CD4-positive, alpha-beta memory T cell (primary cell): ENCODE measurements around the gene CPEB1. TPM values are rescaled to one million over a fixed set of nuclear protein-coding genes. Genes with fewer than 3 reads are reported as not detected.
"Not testable (repeated sequence)": the region's sequence is repeated elsewhere in the genome, so short reads cannot be mapped to it uniquely, and the experiment has no call there.

Source experiments
- CTCF ChIA-PET: fragments of 350-600 bp; sonication (Branson Sonifier 250); formaldehyde crosslinking; loops from one replicate; lab custom pipeline; 2021; ENCODE audit warnings: inconsistent platforms; ENCODE audit not compliant: partially characterized antibody; lab: Charles Lee
- POLR2A ChIA-PET: fragments of 350-600 bp; sonication (Branson Sonifier 250); formaldehyde crosslinking; loops from one replicate; lab custom pipeline; 2021; ENCODE audit not compliant: partially characterized antibody; lab: Charles Lee
- DNase-seq, 5 donors: peaks; one replicate each; pipeline versions ENCODE4 v3.0.0 to v3.0.0-alpha.2; 2020 to 2022; ENCODE audit warnings: mixed read lengths in 1 of 5
- H3K27ac ChIP-seq: one replicate; pipeline ENCODE4 v1.7.0; 2013; ENCODE audit warnings: low read depth, low read length
- H3K27me3 ChIP-seq: 2 replicates; pipeline ENCODE4 v1.7.0; 2013; ENCODE audit warnings: mild to moderate bottlenecking, low read length, moderate library complexity; ENCODE audit not compliant: insufficient read depth
- H3K36me3 ChIP-seq: 2 replicates; pipeline ENCODE4 v1.7.0; 2013; ENCODE audit warnings: mild to moderate bottlenecking, low read length, moderate library complexity; ENCODE audit not compliant: insufficient read depth
- H3K4me1 ChIP-seq: 2 replicates; pipeline ENCODE4 v1.7.0; 2013; ENCODE audit warnings: mild to moderate bottlenecking, low read length, moderate library complexity; ENCODE audit not compliant: insufficient read depth
- H3K4me3 ChIP-seq, 2 donors: one replicate each; pipeline ENCODE4 v1.7.0; 2013; ENCODE audit warnings: low read length in 2 of 2, mild to moderate bottlenecking in 1 of 2
- H3K9me3 ChIP-seq, 2 donors: one replicate each; pipeline ENCODE4 v1.7.0; 2013; ENCODE audit warnings: low read length in 2 of 2, control low read depth in 1 of 2; ENCODE audit not compliant: control insufficient read depth in 1 of 2
- H3K27ac Mint-ChIP-seq, 7 donors: one replicate each; pipeline ENCODE4 v1.8.0; 2020 to 2021; ENCODE audit warnings: mixed read lengths in 7 of 7, mild to moderate bottlenecking in 6 of 7, inconsistent platforms in 3 of 7, moderate library complexity in 3 of 7
- H3K27me3 Mint-ChIP-seq, 2 donors: one replicate each; pipeline ENCODE4 v1.8.0; 2020 to 2021; ENCODE audit warnings: mixed read lengths in 2 of 2
- H3K36me3 Mint-ChIP-seq, 2 donors: one replicate each; pipeline ENCODE4 v1.8.0; 2020 to 2021; ENCODE audit warnings: mixed read lengths in 2 of 2, inconsistent platforms in 1 of 2, mild to moderate bottlenecking in 1 of 2
- H3K4me1 Mint-ChIP-seq, 4 donors: one replicate each; pipeline ENCODE4 v1.8.0; 2020 to 2021; ENCODE audit warnings: mixed read lengths in 4 of 4, mild to moderate bottlenecking in 1 of 4
- H3K4me3 Mint-ChIP-seq, 8 donors: one replicate each; pipeline ENCODE4 v1.8.0; 2020 to 2021; ENCODE audit warnings: mixed read lengths in 8 of 8, mild to moderate bottlenecking in 7 of 8, moderate library complexity in 6 of 8, inconsistent platforms in 3 of 8
- H3K9me3 Mint-ChIP-seq, 8 donors: one replicate each; pipeline ENCODE4 v1.8.0; 2020 to 2021; ENCODE audit warnings: mixed read lengths in 8 of 8, mild to moderate bottlenecking in 5 of 8, inconsistent platforms in 3 of 8, moderate library complexity in 1 of 8
- intact Hi-C: fragments of 100-400 bp; cut with micrococcal nuclease; formaldehyde crosslinking; loops from one replicate; pipeline ENCODE4 v1.15.1; 2023
- polyA plus RNA-seq, 2 donors: library from polyadenylated mRNA; unstranded; fragments of 300-500 nt; fragmentation: Illumina TruSeq; gene quantifications; one replicate each; pipeline ENCODE4 v1.2.3, GENCODE V29; 2021
- total RNA-seq, 2 experiments: library from RNA; stranded (reverse); gene quantifications; one replicate each; pipeline ENCODE4 v1.2.3, GENCODE V29; 2021

The CPEB1 gene
- total and polyA plus RNA-seq, 4 experiments from 2014 or later = 0.17 to 0.55 (median 0.38) TPM

- peaks cover 4 to 8% (median 5%) of the 10 kb centered on the region in 4 donors for H3K4me1 Mint-ChIP-seq
- Histone ChIP-seq H3K27me3 (no peaks in the 10 kb centered on the region), H3K4me1 (no peaks in the 10 kb centered on the region), H3K9me3 (no peaks in the 10 kb centered on the region), H3K4me3 (no peak overlapping the region), H3K36me3 (peaks cover 12% of the 10 kb centered on the region), H3K27ac (no peak overlapping the region)
- no peak for DNase-seq
- no peaks in the 10 kb centered on the region for H3K27me3 Mint-ChIP-seq
- intact Hi-C loops = no loop called here
- H3K27ac Mint-ChIP-seq = peak overlapping the region in 4 of 7 donors; percentile 4 to 89 (median 46)
- ChIA-PET POLR2A (interaction anchor here (0.8 to 3.0 kb wide), 3 partner anchors 8 to 472 kb away, joined by 3 to 41 read pairs (median 8); partner anchors contain the start of genes RAMAC and RPS17), CTCF (interaction anchor here (0.7 to 2.3 kb wide), 17 partner anchors 10 to 482 kb away, joined by 3 to 54 read pairs (median 4); partner anchors contain the start of genes C15orf40 and RPS17)
- H3K36me3 Mint-ChIP-seq = peaks cover 26 to 40% of the 10 kb centered on the region in 2 donors
- H3K4me3 Mint-ChIP-seq = no peak overlapping the region
- no peaks in the 10 kb centered on the region for H3K9me3 Mint-ChIP-seq
These were observed 115.4 kb downstream of the CPEB1 start for GRCh38 chr15:82531496-82532382.

DNA sequence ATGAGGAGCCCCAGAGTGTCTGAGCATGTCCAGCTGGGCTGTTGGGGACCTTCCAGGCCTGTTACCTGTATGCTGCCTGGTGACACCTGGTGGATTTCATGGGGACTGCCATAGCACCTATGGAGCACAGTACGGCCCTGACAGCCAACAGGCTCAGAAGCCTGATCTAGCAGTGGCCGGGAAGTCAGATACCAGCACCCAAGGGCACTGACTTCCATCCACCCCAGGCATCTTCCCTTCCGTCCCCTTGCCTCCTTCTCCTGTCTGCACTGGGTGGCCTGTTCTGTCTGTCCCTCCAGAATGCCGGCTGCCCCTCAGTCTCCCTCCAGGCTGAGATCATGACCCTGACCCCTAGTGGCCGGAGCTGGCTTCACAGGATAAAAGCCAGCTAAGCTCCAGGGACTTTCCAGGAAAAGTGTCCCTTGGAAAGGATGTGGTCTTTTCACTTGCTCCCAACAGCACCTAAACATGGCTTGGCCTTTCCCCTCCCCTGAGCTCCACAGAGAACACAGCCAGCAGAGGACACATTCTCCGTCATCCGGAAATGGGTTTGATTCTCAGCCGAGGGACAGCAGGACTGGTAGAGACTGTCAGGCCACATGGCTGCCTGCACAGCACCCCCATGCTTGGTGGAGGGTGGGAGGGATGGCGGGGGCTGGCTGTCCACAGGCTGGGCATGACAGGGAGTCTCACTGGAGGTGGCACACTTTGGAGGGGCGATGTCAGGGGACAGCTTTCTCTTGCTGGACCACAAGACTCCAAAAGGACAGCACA is 116.4 kb downstream of the CPEB1 start:
- no peaks in the 10 kb centered on the region for H3K27me3 Mint-ChIP-seq
- H3K27ac Mint-ChIP-seq = peak overlapping the region in 6 of 7 donors; percentile 56 to 91 (median 80)
- CTCF ChIA-PET = interaction anchor here (0.7 to 2.3 kb wide), 17 partner anchors 11 to 483 kb away, joined by 3 to 54 read pairs (median 4); partner anchors contain the start of genes C15orf40, RAMAC and RPS17
- peak overlapping the region; percentile 18 for H3K27ac ChIP-seq
- intact Hi-C loops = no loop called here
- H3K36me3 ChIP-seq = peaks cover 2% of the 10 kb centered on the region
- H3K9me3 ChIP-seq = no peaks in the 10 kb centered on the region
- H3K4me1 ChIP-seq = no peaks in the 10 kb centered on the region
- H3K27me3 ChIP-seq = no peaks in the 10 kb centered on the region
- peak; percentile 70 to 78 (median 77) for DNase-seq
- H3K4me3 ChIP-seq = peak overlapping the region; percentile 33 to 48
- H3K36me3 Mint-ChIP-seq = peaks cover 17 to 31% of the 10 kb centered on the region in 2 donors
- H3K4me3 Mint-ChIP-seq = peak overlapping the region; percentile 77 to 88 (median 80)
- H3K4me1 Mint-ChIP-seq = peaks cover 4 to 8% (median 5%) of the 10 kb centered on the region in 4 donors
- no peaks in the 10 kb centered on the region for H3K9me3 Mint-ChIP-seq
- POLR2A ChIA-PET = interaction anchor here (0.8 to 3.0 kb wide), 3 partner anchors 9 to 472 kb away, joined by 3 to 41 read pairs (median 8); partner anchors contain the start of genes RAMAC and RPS17

DNA sequence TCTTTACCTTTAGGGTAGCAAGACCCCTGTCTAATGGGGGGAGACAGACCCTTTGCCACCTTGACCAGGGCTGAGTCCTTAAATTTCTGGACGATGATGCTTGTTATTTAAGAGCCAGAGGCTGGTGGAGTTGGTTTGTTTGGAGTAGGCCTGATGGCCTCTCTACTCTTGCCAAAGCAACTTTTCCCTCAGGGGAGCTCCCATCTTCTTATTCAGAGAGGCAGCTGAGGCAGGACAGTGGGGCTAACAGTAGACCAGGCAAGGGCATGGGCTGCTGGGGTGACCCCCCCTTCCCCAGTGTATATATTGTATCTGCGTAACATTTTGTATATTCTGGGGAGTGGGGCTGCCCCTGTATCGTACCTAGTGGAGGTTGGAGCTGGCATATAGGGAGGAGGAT is 117.2 kb downstream of the CPEB1 start:
- no peak for DNase-seq
- Mint-ChIP-seq H3K4me3 (peak overlapping the region in 1 of 8 donors; percentile 79), H3K9me3 (no peaks in the 10 kb centered on the region), H3K27me3 (no peaks in the 10 kb centered on the region), H3K36me3 (peaks cover 11 to 24% of the 10 kb centered on the region in 2 donors), H3K4me1 (peaks cover 4 to 8% (median 5%) of the 10 kb centered on the region in 4 donors), H3K27ac (peak overlapping the region in 1 of 7 donors; percentile 61)
- POLR2A ChIA-PET = interaction anchor here (3.0 kb wide), 1 partner anchor 10 kb away, joined by 41 read pairs; the partner anchor contains the start of gene RPS17
- Histone ChIP-seq H3K27ac (no peak overlapping the region), H3K9me3 (no peaks in the 10 kb centered on the region), H3K27me3 (no peaks in the 10 kb centered on the region), H3K4me3 (no peak overlapping the region), H3K36me3 (no peaks in the 10 kb centered on the region), H3K4me1 (no peaks in the 10 kb centered on the region)
- intact Hi-C loops = no loop called here
- CTCF ChIA-PET = interaction anchor here (1.4 to 2.3 kb wide), 9 partner anchors 11 to 481 kb away, joined by 3 to 54 read pairs (median 7); partner anchors contain the start of genes C15orf40, RAMAC and RPS17

DNA sequence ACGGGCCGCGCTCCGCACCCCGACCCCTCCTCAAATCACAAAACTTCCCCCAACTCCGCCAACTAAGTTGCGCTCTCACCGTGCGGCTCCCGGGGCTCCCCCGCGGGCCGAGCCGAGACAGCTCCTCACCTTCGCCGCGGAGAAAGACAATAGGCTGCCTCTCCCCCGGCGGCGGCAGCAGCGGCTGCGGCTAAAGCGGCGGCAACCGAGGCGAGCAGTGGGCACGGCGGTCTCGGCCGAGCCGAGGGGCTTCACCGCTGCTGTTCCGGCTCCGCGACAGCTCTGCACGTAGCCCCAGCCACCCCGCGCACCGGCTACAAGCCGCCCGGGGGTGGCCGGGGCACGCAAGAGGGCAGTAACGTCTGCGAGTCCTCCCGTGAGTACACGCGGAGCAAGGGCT is 133.6 kb downstream of the CPEB1 start:
- H3K9me3 Mint-ChIP-seq, H3K27me3 ChIP-seq, H3K4me1 ChIP-seq, intact Hi-C loops, H3K4me1 Mint-ChIP-seq, H3K36me3 Mint-ChIP-seq, H3K4me3 ChIP-seq, H3K27ac ChIP-seq, H3K27ac Mint-ChIP-seq, H3K4me3 Mint-ChIP-seq, CTCF ChIA-PET, H3K36me3 ChIP-seq, H3K9me3 ChIP-seq, H3K27me3 Mint-ChIP-seq, POLR2A ChIA-PET: not testable (repeated sequence)
- DNase-seq = peak in 1 of 5 donors; percentile 57

DNA sequence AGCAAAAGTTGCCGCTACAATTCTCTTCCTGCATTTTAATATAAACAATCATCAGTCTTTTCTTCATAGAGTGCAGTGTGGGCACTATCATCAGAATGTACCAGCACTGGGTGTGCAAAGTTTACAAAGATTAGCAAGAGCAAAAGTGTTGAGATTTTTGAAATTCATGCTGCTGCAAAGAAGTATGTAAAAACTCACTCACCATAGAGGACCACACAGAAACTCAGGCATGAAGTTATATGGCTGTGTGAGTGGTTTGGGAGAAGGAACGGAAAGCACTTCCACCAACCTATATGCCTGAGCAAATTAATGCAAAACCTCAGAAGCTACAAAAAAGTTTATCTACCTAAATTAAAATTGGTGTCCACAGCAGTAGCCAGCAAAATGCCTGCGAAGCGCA is 139.5 kb downstream of the CPEB1 start:
- POLR2A ChIA-PET = not testable (repeated sequence)

DNA sequence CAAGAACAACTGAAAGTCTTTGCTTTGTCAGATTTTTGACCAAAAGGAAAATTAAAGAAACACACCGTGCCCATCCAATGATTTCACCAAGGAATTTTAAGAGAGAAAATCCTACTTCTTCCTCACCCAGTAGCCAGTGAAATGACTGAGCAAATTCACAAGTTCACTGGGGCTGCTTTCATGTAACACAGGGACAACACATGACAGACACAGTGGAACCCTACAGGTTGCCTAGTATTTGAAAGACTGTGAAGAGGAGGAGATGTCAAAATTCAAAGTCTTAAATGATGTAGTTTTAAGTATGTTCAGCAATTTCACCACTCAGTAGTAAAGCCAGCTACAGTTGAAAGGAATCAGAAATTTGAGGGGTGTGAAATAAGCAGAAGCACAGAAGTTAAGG is 140.1 kb downstream of the CPEB1 start:
- H3K27me3 Mint-ChIP-seq, H3K4me3 ChIP-seq, H3K4me1 ChIP-seq, H3K27me3 ChIP-seq, H3K36me3 ChIP-seq, DNase-seq, H3K4me1 Mint-ChIP-seq, intact Hi-C loops, H3K9me3 ChIP-seq, H3K4me3 Mint-ChIP-seq, H3K27ac ChIP-seq, H3K27ac Mint-ChIP-seq, CTCF ChIA-PET, H3K9me3 Mint-ChIP-seq, POLR2A ChIA-PET, H3K36me3 Mint-ChIP-seq: not testable (repeated sequence)

More for the DNA sequence above, 139.5 kb downstream of the CPEB1 start:
- intact Hi-C loops, H3K27ac ChIP-seq, H3K27me3 ChIP-seq, H3K27ac Mint-ChIP-seq, H3K4me1 Mint-ChIP-seq, H3K4me3 Mint-ChIP-seq, DNase-seq, H3K9me3 ChIP-seq, H3K4me3 ChIP-seq, H3K36me3 ChIP-seq, H3K36me3 Mint-ChIP-seq, CTCF ChIA-PET, H3K9me3 Mint-ChIP-seq, H3K4me1 ChIP-seq, H3K27me3 Mint-ChIP-seq: not testable (repeated sequence)

- H3K27me3 ChIP-seq, H3K27ac ChIP-seq, H3K4me3 ChIP-seq, intact Hi-C loops, H3K27me3 Mint-ChIP-seq, H3K4me1 Mint-ChIP-seq, H3K36me3 ChIP-seq, CTCF ChIA-PET, POLR2A ChIA-PET, H3K4me1 ChIP-seq, H3K9me3 ChIP-seq, H3K36me3 Mint-ChIP-seq, DNase-seq, H3K27ac Mint-ChIP-seq, H3K9me3 Mint-ChIP-seq, H3K4me3 Mint-ChIP-seq: not testable (repeated sequence)
These were observed 141.3 kb downstream of the CPEB1 start for GRCh38 chr15:82505842-82506241.
